GM12892 (cell line): ENCODE results near the gene WNK2.

Source experiments
- POLR2A ChIP-seq: IDR thresholded peaks from 2 replicates; pipeline ENCODE4 v1.6.1; 2011; ENCODE audit warnings: low read depth, low read length, control low read depth
- POLR2AphosphoS5 ChIP-seq: IDR thresholded peaks from 2 replicates; pipeline ENCODE4 v1.6.1; 2011; ENCODE audit warnings: low read depth, low read length, control low read depth
- TAF1 ChIP-seq: IDR thresholded peaks from 2 replicates; pipeline ENCODE4 v1.6.1; 2011; ENCODE audit warnings: low read depth, mild to moderate bottlenecking, control low read depth, low read length, borderline replicate concordance

DNA sequence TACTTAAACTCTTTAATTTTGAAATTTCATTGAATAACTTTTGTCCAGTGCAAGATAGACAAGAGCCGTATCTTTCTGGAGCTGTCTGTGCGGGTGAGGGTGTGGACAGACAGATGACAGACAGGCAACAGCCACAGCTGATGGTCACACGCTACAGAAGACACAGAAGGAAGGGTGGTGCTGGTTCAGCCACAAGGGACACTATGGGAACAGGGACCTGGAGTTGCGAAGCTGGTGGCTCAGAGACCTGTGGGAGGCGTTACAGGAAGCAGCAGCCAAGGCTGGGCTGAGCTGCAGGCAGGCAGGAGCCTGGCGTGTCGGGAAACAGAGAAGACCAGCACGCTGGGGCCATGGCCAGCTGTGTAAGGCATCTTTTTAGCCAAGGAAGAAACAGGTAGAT lies 104.4 kb downstream of the WNK2 start:
- TF ChIP-seq POLR2A (no peak), POLR2AphosphoS5 (no peak), TAF1 (no peak)
